ENCODE results near the gene ELFN2.

ELFN2 gene

GRCh38 chr22:37354261-37354660 is 73.0 kb downstream of the ELFN2 start:
- no peak for DNase-seq

- no peak for DNase-seq
Measured at GRCh38 chr22:37353839-37354238, 73.4 kb downstream of the ELFN2 start.

- DNase-seq = no peak
Measured at GRCh38 chr22:37352481-37352880, 74.8 kb downstream of the ELFN2 start.

- DNase-seq = no peak
Measured at GRCh38 chr22:37351232-37351631, 76.0 kb downstream of the ELFN2 start.

- DNase-seq = no peak
Measured at GRCh38 chr22:37349043-37349814, 78.0 kb downstream of the ELFN2 start.

GRCh38 chr22:37346505-37346895 is 80.8 kb downstream of the ELFN2 start:
- DNase-seq = no peak

- DNase-seq = peak; percentile 69
Measured at GRCh38 chr22:37345863-37346504, 81.3 kb downstream of the ELFN2 start.

- no peak for DNase-seq
Measured at GRCh38 chr22:37344735-37345449, 82.4 kb downstream of the ELFN2 start.

GRCh38 chr22:37343863-37344734 is 83.2 kb downstream of the ELFN2 start:
- DNase-seq = no peak

- DNase-seq = no peak
Measured at GRCh38 chr22:37343348-37343747, 83.9 kb downstream of the ELFN2 start.

- no peak for DNase-seq
Measured at GRCh38 chr22:37342065-37342464, 85.2 kb downstream of the ELFN2 start.

- no peak for DNase-seq
Measured at GRCh38 chr22:37340331-37341262, 86.7 kb downstream of the ELFN2 start.

GRCh38 chr22:37338539-37339246 is 88.6 kb downstream of the ELFN2 start:
- no peak for DNase-seq

- no peak for DNase-seq
Measured at GRCh38 chr22:37337204-37337943, 89.9 kb downstream of the ELFN2 start.

- no peak for DNase-seq
Measured at GRCh38 chr22:37336579-37336978, 90.7 kb downstream of the ELFN2 start.

- DNase-seq = no peak
Measured at GRCh38 chr22:37335806-37336199, 91.5 kb downstream of the ELFN2 start.

GRCh38 chr22:37334859-37335805 is 92.1 kb downstream of the ELFN2 start:
- DNase-seq = no peak

- no peak for DNase-seq
Measured at GRCh38 chr22:37334461-37334858, 92.8 kb downstream of the ELFN2 start.

Data from right hindlimb (tissue), 1 donor.